IMR-90 (cell line): Measurements from ENCODE around the gene ZNF181. TPM values are rescaled to one million over a fixed set of nuclear protein-coding genes. Genes with fewer than 3 reads are reported as not detected.

Source experiments
- ATAC-seq: fragments of 200-7000 bp; cut with Tn5 transposase; 2 replicates; pipeline ENCODE4 v1.9.1; 2020; ENCODE audit warnings: low read depth, mild to moderate bottlenecking, moderate library complexity
- BruUV-seq: library from RNA; stranded (reverse); fragments of 400-500 nt; replicated peaks from 2 replicates; lab custom pipeline; 2021; lab: Mats Ljungman, UMichigan
- CTCF ChIA-PET: fragments of 300-600 bp; formaldehyde crosslinking; extraction: SDS; loops from one replicate; lab custom pipeline; 2021; ENCODE audit warnings: antibody characterized with exemption; lab: Yijun Ruan, JAX
- POLR2A ChIA-PET: fragments of 300-600 bp; sonication (Branson Sonifier 250); formaldehyde crosslinking; loops from one replicate; lab custom pipeline; 2022; ENCODE audit warnings: antibody characterized with exemption; ENCODE audit not compliant: unreplicated experiment; lab: Charles Lee
- DNase-seq: peaks from one replicate; pipeline ENCODE4 v3.0.0; 2013
- H2AFZ ChIP-seq: replicated peaks from 2 replicates; pipeline ENCODE3; 2013; ENCODE audit warnings: low read length, mild to moderate bottlenecking; ENCODE audit not compliant: poor library complexity
- H2AK5ac ChIP-seq: 2 replicates; pipeline ENCODE4 v1.6.1; 2013; ENCODE audit warnings: low read depth, low read length, inconsistent platforms
- H2AK9ac ChIP-seq: replicated peaks from 2 replicates; pipeline ENCODE3; 2013; ENCODE audit warnings: mild to moderate bottlenecking, low read depth, low read length, moderate library complexity; ENCODE audit not compliant: poor library complexity
- H2BK120ac ChIP-seq: 2 replicates; pipeline ENCODE4 v1.6.1; 2013; ENCODE audit warnings: low read depth, low read length, inconsistent platforms
- H2BK15ac ChIP-seq: 3 replicates; pipeline ENCODE4 v1.6.1; 2013; ENCODE audit warnings: low read depth, low read length, inconsistent platforms
- H2BK20ac ChIP-seq: 2 replicates; pipeline ENCODE4 v1.6.1; 2013; ENCODE audit warnings: low read depth, mild to moderate bottlenecking, inconsistent platforms, low read length, moderate library complexity
- H2BK5ac ChIP-seq: 2 replicates; pipeline ENCODE4 v1.6.1; 2013; ENCODE audit warnings: mild to moderate bottlenecking, low read depth, low read length, inconsistent platforms; ENCODE audit not compliant: poor library complexity, severe bottlenecking
- H3K14ac ChIP-seq: replicated peaks from 2 replicates; pipeline ENCODE4 v1.6.1; 2013; ENCODE audit warnings: low read depth, low read length, inconsistent platforms
- H3K18ac ChIP-seq: 2 replicates; pipeline ENCODE4 v1.6.1; 2013; ENCODE audit warnings: low read depth, low read length, control low read depth
- H3K23ac ChIP-seq: 2 replicates; pipeline ENCODE4 v1.6.1; 2013; ENCODE audit warnings: low read depth, low read length, inconsistent platforms
- H3K27ac ChIP-seq: 2 replicates; pipeline ENCODE4 v1.5.1; 2013; ENCODE audit warnings: mild to moderate bottlenecking, control low read depth, low read length; ENCODE audit not compliant: insufficient read depth
- H3K27me3 ChIP-seq: 2 replicates; pipeline ENCODE4 v1.6.1; 2013; ENCODE audit warnings: low read length; ENCODE audit not compliant: control insufficient read depth, insufficient read depth
- H3K36me3 ChIP-seq: 2 replicates; pipeline ENCODE4 v1.6.1; 2013; ENCODE audit warnings: low read length, mixed read lengths; ENCODE audit not compliant: control insufficient read depth, insufficient read depth
- H3K4ac ChIP-seq: 2 replicates; pipeline ENCODE4 v1.6.1; 2013; ENCODE audit warnings: low read depth, low read length, inconsistent platforms
- H3K4me1 ChIP-seq: 2 replicates; pipeline ENCODE4 v1.6.1; 2013; ENCODE audit warnings: low read length, mixed read lengths; ENCODE audit not compliant: control insufficient read depth, insufficient read depth
- H3K4me2 ChIP-seq: 2 replicates; pipeline ENCODE4 v1.6.1; 2013; ENCODE audit warnings: low read depth, mild to moderate bottlenecking, control low read depth, low read length, moderate library complexity
- H3K4me3 ChIP-seq: 2 replicates; pipeline ENCODE4 v1.5.1; 2013; ENCODE audit warnings: low read depth, mild to moderate bottlenecking, control low read depth, low read length, moderate library complexity; ENCODE audit not compliant: insufficient read depth
- H3K56ac ChIP-seq: 2 replicates; pipeline ENCODE4 v1.6.1; 2013; ENCODE audit warnings: low read length, inconsistent platforms; ENCODE audit not compliant: insufficient read depth; ENCODE audit errors: extremely low read depth
- H3K79me1 ChIP-seq, 2 experiments: 2 replicates each; pipeline ENCODE4 v1.6.1; 2013; ENCODE audit warnings: low read length in 2 of 2, inconsistent platforms in 1 of 2, low read depth in 1 of 2
- H3K9ac ChIP-seq: 2 replicates; pipeline ENCODE4 v1.6.1; 2013; ENCODE audit warnings: low read depth, low read length, control low read depth
- H3K9me1 ChIP-seq: 2 replicates; pipeline ENCODE4 v1.6.1; 2013; ENCODE audit warnings: low read length, inconsistent platforms; ENCODE audit not compliant: insufficient read depth
- H3K9me3 ChIP-seq: 2 replicates; pipeline ENCODE4 v1.6.1; 2013; ENCODE audit warnings: low read length; ENCODE audit not compliant: control insufficient read depth, insufficient read depth
- H4K20me1 ChIP-seq: 2 replicates; pipeline ENCODE4 v1.6.1; 2013; ENCODE audit warnings: low read length, inconsistent platforms; ENCODE audit not compliant: insufficient read depth
- H4K5ac ChIP-seq: 2 replicates; pipeline ENCODE4 v1.6.1; 2013; ENCODE audit warnings: mild to moderate bottlenecking, low read depth, low read length, control low read depth
- H4K8ac ChIP-seq, 2 experiments: 2 replicates each; pipeline ENCODE4 v1.6.1; 2013; ENCODE audit warnings: low read depth in 2 of 2, low read length in 2 of 2, control low read depth in 1 of 2, inconsistent platforms in 1 of 2
- H4K91ac ChIP-seq: 2 replicates; pipeline ENCODE4 v1.6.1; 2013; ENCODE audit warnings: low read depth, low read length, inconsistent platforms; ENCODE audit not compliant: insufficient read depth
- BHLHE40 ChIP-seq: fragments of 150-350 bp; IDR thresholded peaks from 2 replicates; pipeline ENCODE4 v1.6.1; 2016; ENCODE audit warnings: mild to moderate bottlenecking, low read depth, low read length
- CEBPB ChIP-seq: IDR thresholded peaks from 2 replicates; pipeline ENCODE4 v1.6.1; 2012; ENCODE audit warnings: low read depth, low read length, improper control_type of control experiment
- CHD1 ChIP-seq: IDR thresholded peaks from 2 replicates; pipeline ENCODE4 v1.6.1; 2012; ENCODE audit warnings: low read depth, low read length, improper control_type of control experiment
- FOS ChIP-seq: fragments of 150-350 bp; IDR thresholded peaks from 2 replicates; pipeline ENCODE4 v1.6.1; 2016; ENCODE audit warnings: low read depth, low read length
- MAFK ChIP-seq: IDR thresholded peaks from 2 replicates; pipeline ENCODE4 v1.6.1; 2012; ENCODE audit warnings: low read depth, low read length, improper control_type of control experiment
- MAZ ChIP-seq: IDR thresholded peaks from 2 replicates; pipeline ENCODE4 v1.6.1; 2012; ENCODE audit warnings: low read depth, mild to moderate bottlenecking, low read length, improper control_type of control experiment, moderate library complexity, borderline replicate concordance
- MXI1 ChIP-seq: IDR thresholded peaks from 2 replicates; pipeline ENCODE4 v1.6.1; 2012; ENCODE audit warnings: low read depth, mild to moderate bottlenecking, low read length, moderate library complexity, borderline replicate concordance
- NFE2L2 ChIP-seq: fragments of 150-350 bp; IDR thresholded peaks from 2 replicates; pipeline ENCODE4 v1.6.1; 2016; ENCODE audit warnings: low read depth, mild to moderate bottlenecking, low read length
- POLR2A ChIP-seq: IDR thresholded peaks from 2 replicates; pipeline ENCODE4 v1.6.1; 2012; ENCODE audit warnings: mild to moderate bottlenecking, low read depth, low read length
- RAD21 ChIP-seq: IDR thresholded peaks from 2 replicates; pipeline ENCODE4 v1.6.1; 2012; ENCODE audit warnings: low read length, improper control_type of control experiment
- RCOR1 ChIP-seq: IDR thresholded peaks from 2 replicates; pipeline ENCODE4 v1.6.1; 2012; ENCODE audit warnings: mild to moderate bottlenecking, low read length, improper control_type of control experiment; ENCODE audit not compliant: insufficient replicate concordance
- RFX5 ChIP-seq: IDR thresholded peaks from 2 replicates; pipeline ENCODE4 v1.8.0; 2012; ENCODE audit warnings: low read depth, mild to moderate bottlenecking, low read length, moderate library complexity
- SMC3 ChIP-seq: fragments of 150-350 bp; IDR thresholded peaks from 2 replicates; pipeline ENCODE4 v1.6.1; 2016; ENCODE audit warnings: low read depth, mild to moderate bottlenecking, antibody characterized with exemption, low read length, moderate library complexity
- WGBS, 2 experiments: methylation state at CpG; one replicate each; pipeline versions ENCODE4 v1.1.5 to v1.1.7; 2013; ENCODE audit warnings: missing lambda C conversion rate in 2 of 2; ENCODE audit not compliant: insufficient read length in 1 of 2; ENCODE audit errors: extremely low coverage in 2 of 2; 5-methylcytosine and 5-hydroxymethylcytosine counted together
- dilution Hi-C: fragments of 300-500 bp; cut with HindIII; formaldehyde crosslinking; loops from one replicate; pipeline ENCODE4 v1.14.3; 2018; ENCODE audit warnings: low sequenced_read_pairs; ENCODE audit not compliant: unreplicated experiment
- in situ Hi-C: fragments of 300-500 bp; cut with MboI; formaldehyde crosslinking; loops from 3 replicates; pipeline ENCODE4 v1.14.3; 2019; ENCODE audit warnings: low sequenced_read_pairs, inconsistent platforms, mixed read lengths
- intact Hi-C: fragments of 100-400 bp; cut with micrococcal nuclease; formaldehyde crosslinking; loops from 2 replicates; pipeline ENCODE4 v1.10.0; 2022
- polyA plus RNA-seq, 3 experiments: library from polyadenylated mRNA; depleted of rRNA; stranded (reverse); fragments of >200 nt; gene quantifications; 2 replicates each; pipeline ENCODE4 v1.2.3, GENCODE V29; 2012; ENCODE audit warnings: low replicate concordance in 1 of 3
- total RNA-seq: library from RNA; depleted of rRNA; stranded (reverse); fragments of >200 nt; gene quantifications from 2 replicates; pipeline ENCODE4 v1.2.3, GENCODE V29; 2012
- TF ChIP-seq, protein P1 (sequence below): fragments of 150-350 bp; IDR thresholded peaks from 2 replicates; pipeline ENCODE4 v1.6.1; 2016; ENCODE audit warnings: low read depth, mild to moderate bottlenecking, low read length, moderate library complexity, borderline replicate concordance
- TF ChIP-seq, protein P2 (sequence below): conservative IDR thresholded peaks from 2 replicates; pipeline ENCODE4 v1.5.1; 2012; ENCODE audit warnings: mild to moderate bottlenecking, low read depth, low read length, improper control_type of control experiment
- TF ChIP-seq, protein P3 (sequence below): fragments of 150-350 bp; IDR thresholded peaks from 2 replicates; pipeline ENCODE4 v1.6.1; 2017; ENCODE audit warnings: mild to moderate bottlenecking, antibody characterized with exemption, low read length, low read depth

Gene ZNF181
- total and polyA plus RNA-seq, 2 of the 4 experiments (the other 2 are of a cell fraction): 3.8 to 7.5 TPM

DNA sequence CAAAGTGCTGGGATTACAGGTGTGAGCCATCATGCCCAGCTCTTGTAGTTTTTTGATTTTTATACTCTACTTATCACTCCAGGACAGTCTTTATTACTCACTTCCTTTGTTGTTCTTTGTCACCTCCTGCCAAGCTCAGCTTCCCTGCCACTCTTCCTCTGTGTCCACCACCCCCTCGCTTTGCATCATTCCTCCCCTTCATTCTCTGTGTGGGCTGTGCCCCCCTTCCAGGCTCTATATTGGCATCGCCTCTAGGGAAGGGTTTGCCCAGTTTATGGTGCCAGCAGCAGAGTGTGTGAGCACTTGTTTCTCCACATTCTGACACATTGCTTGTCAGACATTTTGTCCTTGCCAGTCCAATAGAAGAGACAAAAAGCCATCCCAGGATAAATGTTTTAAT, 41.5 kb upstream of the ZNF181 start:
- H3K9me3 ChIP-seq: no peaks in the 10 kb centered on the region
- H3K18ac ChIP-seq: no peak overlapping the region
- in situ Hi-C loops: no loop called here
- no peaks in the 10 kb centered on the region for H3K4me1 ChIP-seq
- H2AK9ac ChIP-seq: no peak overlapping the region
- no peak overlapping the region for H3K4me3 ChIP-seq
- no peaks in the 10 kb centered on the region for H3K79me1 ChIP-seq
- no peak overlapping the region for H2BK20ac ChIP-seq
- dilution Hi-C loops: no loop called here
- no peak overlapping the region for H3K14ac ChIP-seq
- intact Hi-C loops: no loop called here
- no peak overlapping the region for H3K27ac ChIP-seq
- BruUV-seq: no TSS peak
- no peaks in the 10 kb centered on the region for H4K20me1 ChIP-seq
- H2BK15ac ChIP-seq: no peak overlapping the region
- no peak for ATAC-seq
- H2BK5ac ChIP-seq: no peak overlapping the region
- CTCF ChIA-PET: no interaction called here
- H2AFZ ChIP-seq: peak overlapping the region; percentile 34
- H3K27me3 ChIP-seq: no peaks in the 10 kb centered on the region
- H3K23ac ChIP-seq: no peak overlapping the region
- POLR2A ChIA-PET: no interaction called here
- H2AK5ac ChIP-seq: no peak overlapping the region
- no peaks in the 10 kb centered on the region for H3K9me1 ChIP-seq
- no peak overlapping the region for H2BK120ac ChIP-seq
- no peak for DNase-seq
- H4K91ac ChIP-seq: no peak overlapping the region
- no peak overlapping the region for H3K56ac ChIP-seq
- H4K8ac ChIP-seq: no peak overlapping the region
- no peaks in the 10 kb centered on the region for H3K36me3 ChIP-seq
- no peak overlapping the region for H3K4ac ChIP-seq
- WGBS, 2 experiments: no CpG with 5 or more reads among the region's 2 CpGs
- H3K4me2 ChIP-seq: no peak overlapping the region
- H3K9ac ChIP-seq: no peak overlapping the region
- TF ChIP-seq SMC3: no peak
- TF ChIP-seq, protein P1, sequence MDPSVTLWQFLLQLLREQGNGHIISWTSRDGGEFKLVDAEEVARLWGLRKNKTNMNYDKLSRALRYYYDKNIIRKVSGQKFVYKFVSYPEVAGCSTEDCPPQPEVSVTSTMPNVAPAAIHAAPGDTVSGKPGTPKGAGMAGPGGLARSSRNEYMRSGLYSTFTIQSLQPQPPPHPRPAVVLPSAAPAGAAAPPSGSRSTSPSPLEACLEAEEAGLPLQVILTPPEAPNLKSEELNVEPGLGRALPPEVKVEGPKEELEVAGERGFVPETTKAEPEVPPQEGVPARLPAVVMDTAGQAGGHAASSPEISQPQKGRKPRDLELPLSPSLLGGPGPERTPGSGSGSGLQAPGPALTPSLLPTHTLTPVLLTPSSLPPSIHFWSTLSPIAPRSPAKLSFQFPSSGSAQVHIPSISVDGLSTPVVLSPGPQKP: no peak
- TF ChIP-seq BHLHE40: no peak
- TF ChIP-seq MAFK: no peak
- TF ChIP-seq RFX5: no peak
- TF ChIP-seq, protein P2, sequence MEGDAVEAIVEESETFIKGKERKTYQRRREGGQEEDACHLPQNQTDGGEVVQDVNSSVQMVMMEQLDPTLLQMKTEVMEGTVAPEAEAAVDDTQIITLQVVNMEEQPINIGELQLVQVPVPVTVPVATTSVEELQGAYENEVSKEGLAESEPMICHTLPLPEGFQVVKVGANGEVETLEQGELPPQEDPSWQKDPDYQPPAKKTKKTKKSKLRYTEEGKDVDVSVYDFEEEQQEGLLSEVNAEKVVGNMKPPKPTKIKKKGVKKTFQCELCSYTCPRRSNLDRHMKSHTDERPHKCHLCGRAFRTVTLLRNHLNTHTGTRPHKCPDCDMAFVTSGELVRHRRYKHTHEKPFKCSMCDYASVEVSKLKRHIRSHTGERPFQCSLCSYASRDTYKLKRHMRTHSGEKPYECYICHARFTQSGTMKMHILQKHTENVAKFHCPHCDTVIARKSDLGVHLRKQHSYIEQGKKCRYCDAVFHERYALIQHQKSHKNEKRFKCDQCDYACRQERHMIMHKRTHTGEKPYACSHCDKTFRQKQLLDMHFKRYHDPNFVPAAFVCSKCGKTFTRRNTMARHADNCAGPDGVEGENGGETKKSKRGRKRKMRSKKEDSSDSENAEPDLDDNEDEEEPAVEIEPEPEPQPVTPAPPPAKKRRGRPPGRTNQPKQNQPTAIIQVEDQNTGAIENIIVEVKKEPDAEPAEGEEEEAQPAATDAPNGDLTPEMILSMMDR: no peak
- no peak for TF ChIP-seq NFE2L2
- no peak for TF ChIP-seq POLR2A
- TF ChIP-seq FOS: no peak
- no peak for TF ChIP-seq MXI1
- TF ChIP-seq CHD1: no peak
- TF ChIP-seq, protein P3, sequence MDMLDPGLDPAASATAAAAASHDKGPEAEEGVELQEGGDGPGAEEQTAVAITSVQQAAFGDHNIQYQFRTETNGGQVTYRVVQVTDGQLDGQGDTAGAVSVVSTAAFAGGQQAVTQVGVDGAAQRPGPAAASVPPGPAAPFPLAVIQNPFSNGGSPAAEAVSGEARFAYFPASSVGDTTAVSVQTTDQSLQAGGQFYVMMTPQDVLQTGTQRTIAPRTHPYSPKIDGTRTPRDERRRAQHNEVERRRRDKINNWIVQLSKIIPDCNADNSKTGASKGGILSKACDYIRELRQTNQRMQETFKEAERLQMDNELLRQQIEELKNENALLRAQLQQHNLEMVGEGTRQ: no peak
- no peak for TF ChIP-seq RCOR1
- TF ChIP-seq MAZ: no peak
- no peak for TF ChIP-seq CEBPB
- no peak for TF ChIP-seq RAD21
- no peak overlapping the region for H4K5ac ChIP-seq
